ENCODE measurements around the gene NHS. TPM values are rescaled to one million over a fixed set of nuclear protein-coding genes. Genes with fewer than 3 reads are reported as not detected.
"Not testable (repeated sequence)": the region's sequence is repeated elsewhere in the genome, so short reads cannot be mapped to it uniquely, and the experiment has no call there.

NHS gene
- total RNA-seq, 1 experiment from 2014 or later, result 0.51 TPM

GRCh38 chrX:17415242-17415810 lies 40.3 kb downstream of the NHS start:
- H3K4me3 ChIP-seq, result no peak overlapping the region
- no peak overlapping the region for H3K27ac ChIP-seq
- no peaks in the 10 kb centered on the region for H3K4me1 ChIP-seq
- H3K9me3 ChIP-seq (replicated peaks), result no peaks in the 10 kb centered on the region
- H3K27me3 ChIP-seq, result no peaks in the 10 kb centered on the region
- no peak for DNase-seq
- H3K36me3 ChIP-seq, result no peaks in the 10 kb centered on the region

GRCh38 chrX:17417372-17417771 lies 42.4 kb downstream of the NHS start:
- no peaks in the 10 kb centered on the region for H3K36me3 ChIP-seq
- DNase-seq, result no peak
- no peaks in the 10 kb centered on the region for H3K27me3 ChIP-seq
- no peak overlapping the region for H3K27ac ChIP-seq
- no peaks in the 10 kb centered on the region for H3K4me1 ChIP-seq
- H3K4me3 ChIP-seq, result no peak overlapping the region
- no peaks in the 10 kb centered on the region for H3K9me3 ChIP-seq (replicated peaks)

GRCh38 chrX:17425136-17425535 lies 50.1 kb downstream of the NHS start:
- no peaks in the 10 kb centered on the region for H3K36me3 ChIP-seq
- no peak for DNase-seq
- H3K4me1 ChIP-seq, result no peaks in the 10 kb centered on the region
- no peaks in the 10 kb centered on the region for H3K9me3 ChIP-seq (replicated peaks)
- no peaks in the 10 kb centered on the region; the same call in 1 of the 2 replicates for H3K27me3 ChIP-seq
- H3K4me3 ChIP-seq, result no peak overlapping the region
- no peak overlapping the region for H3K27ac ChIP-seq

GRCh38 chrX:17425551-17425950 lies 50.6 kb downstream of the NHS start:
- Histone ChIP-seq H3K9me3 (replicated peaks) (no peaks in the 10 kb centered on the region), H3K4me3 (no peak overlapping the region), H3K36me3 (no peaks in the 10 kb centered on the region), H3K27ac (no peak overlapping the region), H3K4me1 (no peaks in the 10 kb centered on the region), H3K27me3 (no peaks in the 10 kb centered on the region; the same call in 1 of the 2 replicates)
- DNase-seq, result no peak

- no peaks in the 10 kb centered on the region for H3K36me3 ChIP-seq
- H3K27ac ChIP-seq, result no peak overlapping the region
- no peaks in the 10 kb centered on the region for H3K27me3 ChIP-seq
- no peaks in the 10 kb centered on the region for H3K4me1 ChIP-seq
- H3K9me3 ChIP-seq (replicated peaks), result no peaks in the 10 kb centered on the region
- no peak for DNase-seq
- H3K4me3 ChIP-seq, result no peak overlapping the region
Measured at GRCh38 chrX:17431171-17431570, 56.2 kb downstream of the NHS start.

GRCh38 chrX:17432158-17432557 lies 57.2 kb downstream of the NHS start:
- Histone ChIP-seq H3K27ac (no peak overlapping the region), H3K4me1 (no peaks in the 10 kb centered on the region), H3K4me3 (no peak overlapping the region), H3K9me3 (replicated peaks) (no peaks in the 10 kb centered on the region), H3K27me3 (no peaks in the 10 kb centered on the region), H3K36me3 (no peaks in the 10 kb centered on the region)
- DNase-seq, result no peak

- Histone ChIP-seq H3K4me1 (no peaks in the 10 kb centered on the region), H3K4me3 (no peak overlapping the region), H3K27me3 (no peaks in the 10 kb centered on the region), H3K9me3 (replicated peaks) (no peaks in the 10 kb centered on the region), H3K27ac (no peak overlapping the region), H3K36me3 (no peaks in the 10 kb centered on the region)
- DNase-seq, result no peak
Measured at GRCh38 chrX:17433965-17434364, 59.0 kb downstream of the NHS start.

GRCh38 chrX:17435476-17435875 lies 60.5 kb downstream of the NHS start:
- no peaks in the 10 kb centered on the region for H3K27me3 ChIP-seq
- no peak overlapping the region for H3K27ac ChIP-seq
- no peaks in the 10 kb centered on the region for H3K36me3 ChIP-seq
- H3K9me3 ChIP-seq (replicated peaks), result no peaks in the 10 kb centered on the region
- H3K4me3 ChIP-seq, result no peak overlapping the region
- no peak for DNase-seq
- H3K4me1 ChIP-seq, result no peaks in the 10 kb centered on the region

- H3K4me1 ChIP-seq, result no peaks in the 10 kb centered on the region
- no peaks in the 10 kb centered on the region for H3K27me3 ChIP-seq
- no peak for DNase-seq
- no peaks in the 10 kb centered on the region for H3K9me3 ChIP-seq (replicated peaks)
- H3K27ac ChIP-seq, result no peak overlapping the region
- H3K36me3 ChIP-seq, result no peaks in the 10 kb centered on the region
- no peak overlapping the region for H3K4me3 ChIP-seq
Measured at GRCh38 chrX:17438221-17438620, 63.2 kb downstream of the NHS start.

GRCh38 chrX:17440258-17440657 lies 65.3 kb downstream of the NHS start:
- Histone ChIP-seq H3K4me1 (no peaks in the 10 kb centered on the region), H3K27ac (no peak overlapping the region), H3K9me3 (replicated peaks) (no peaks in the 10 kb centered on the region), H3K4me3 (no peak overlapping the region), H3K36me3 (no peaks in the 10 kb centered on the region), H3K27me3 (no peaks in the 10 kb centered on the region)
- DNase-seq, result no peak

- Histone ChIP-seq H3K4me3 (no peak overlapping the region), H3K27ac (no peak overlapping the region), H3K4me1 (no peaks in the 10 kb centered on the region), H3K27me3 (no peaks in the 10 kb centered on the region), H3K36me3 (no peaks in the 10 kb centered on the region), H3K9me3 (replicated peaks) (no peaks in the 10 kb centered on the region)
- no peak for DNase-seq
Measured at GRCh38 chrX:17440836-17441235, 65.8 kb downstream of the NHS start.

- H3K4me1 ChIP-seq, result no peaks in the 10 kb centered on the region
- no peaks in the 10 kb centered on the region for H3K9me3 ChIP-seq (replicated peaks)
- no peaks in the 10 kb centered on the region for H3K36me3 ChIP-seq
- H3K27ac ChIP-seq, result no peak overlapping the region
- H3K27me3 ChIP-seq, result no peaks in the 10 kb centered on the region
- no peak overlapping the region for H3K4me3 ChIP-seq
- no peak for DNase-seq
Measured at GRCh38 chrX:17441965-17442364, 67.0 kb downstream of the NHS start.

- no peak for DNase-seq
- Histone ChIP-seq H3K4me1 (no peaks in the 10 kb centered on the region), H3K27ac (no peak overlapping the region), H3K4me3 (no peak overlapping the region), H3K27me3 (no peaks in the 10 kb centered on the region), H3K36me3 (no peaks in the 10 kb centered on the region), H3K9me3 (replicated peaks) (no peaks in the 10 kb centered on the region)
Measured at GRCh38 chrX:17442898-17443297, 67.9 kb downstream of the NHS start.

- Histone ChIP-seq H3K4me3 (no peak overlapping the region), H3K9me3 (replicated peaks) (no peaks in the 10 kb centered on the region), H3K4me1 (no peaks in the 10 kb centered on the region), H3K27ac (no peak overlapping the region), H3K36me3 (no peaks in the 10 kb centered on the region), H3K27me3 (no peaks in the 10 kb centered on the region)
- no peak for DNase-seq
Measured at GRCh38 chrX:17443556-17443955, 68.6 kb downstream of the NHS start.

- H3K9me3 ChIP-seq (replicated peaks); DNase-seq; H3K36me3 ChIP-seq; H3K27ac ChIP-seq; H3K27me3 ChIP-seq; H3K4me1 ChIP-seq; H3K4me3 ChIP-seq: not testable (repeated sequence)
Measured at GRCh38 chrX:17446269-17446668, 71.3 kb downstream of the NHS start.

GRCh38 chrX:17448188-17448587 lies 73.2 kb downstream of the NHS start:
- H3K27ac ChIP-seq, result no peak overlapping the region
- H3K4me3 ChIP-seq, result no peak overlapping the region
- H3K9me3 ChIP-seq (replicated peaks), result no peaks in the 10 kb centered on the region
- no peak for DNase-seq
- no peaks in the 10 kb centered on the region for H3K4me1 ChIP-seq
- no peaks in the 10 kb centered on the region for H3K36me3 ChIP-seq
- H3K27me3 ChIP-seq, result no peaks in the 10 kb centered on the region

All from SJCRH30 (cell line).